Stimulated activated CD4-positive, alpha-beta T cell treated with anti-CD3 and anti-CD28 coated beads, TNF-alpha, amount 100 ng/mL, for 1 hour (primary cell): ENCODE results near the gene DSG4.
"Not testable (repeated sequence)": the region's sequence is repeated elsewhere in the genome, so short reads cannot be mapped to it uniquely, and the experiment has no call there.

Experiments
- DNase-seq, 3 donors: peaks; one replicate each; pipeline ENCODE4 v3.0.0-alpha.2; 2020; ENCODE audit warnings: low read depth in 3 of 3, low spot score in 1 of 3

Gene DSG4

DNA sequence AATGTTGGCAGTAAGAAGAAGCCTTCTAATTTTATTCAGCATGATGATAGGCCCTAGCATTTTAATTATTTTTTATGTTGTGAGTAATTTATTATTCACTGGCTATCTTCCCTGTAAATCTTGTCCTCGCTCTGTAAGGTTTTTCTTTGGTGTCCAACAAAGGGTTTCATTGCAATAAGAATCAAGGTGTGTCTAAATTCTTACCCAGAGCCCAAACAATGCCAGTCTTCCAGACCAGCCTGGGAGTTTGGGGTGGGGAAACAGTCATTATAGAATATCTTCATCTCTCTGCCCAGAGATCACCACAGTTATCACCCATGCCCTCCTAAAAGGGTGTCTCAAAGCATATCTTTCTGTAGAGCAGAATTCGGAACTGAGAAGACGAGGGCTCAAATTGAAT lies at the start of gene DSG4:
Gene DSG4, plus strand, starts transcription at position 301 of the 400 bp plus-strand sequence. CDS start 135 bp downstream, outside the sequence.
- DNase-seq = no peak

- DNase-seq = no peak
Measured at GRCh38 chr18:31329787-31330438, 46.7 kb upstream of the DSG4 start.

DNA sequence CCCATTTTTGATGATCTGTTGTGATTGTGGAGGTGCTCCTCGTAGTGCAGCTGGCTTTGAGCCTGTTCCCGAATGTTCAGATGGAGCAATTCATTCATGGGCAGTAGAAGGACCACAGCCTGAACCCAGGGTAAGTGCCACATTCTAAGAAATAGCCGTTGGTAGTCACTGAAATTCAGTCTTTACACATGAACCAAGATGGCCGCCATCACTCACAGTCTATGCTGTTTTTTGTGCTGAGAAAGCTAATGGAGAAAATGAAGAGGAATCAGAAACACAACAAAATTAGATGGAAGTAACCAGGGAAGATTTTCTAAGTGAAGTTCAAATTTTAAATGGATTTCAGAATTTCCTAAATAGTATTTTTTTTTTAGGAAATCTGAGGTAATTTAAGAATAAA lies 33.1 kb upstream of the DSG4 start:
- no peak for DNase-seq

DNA sequence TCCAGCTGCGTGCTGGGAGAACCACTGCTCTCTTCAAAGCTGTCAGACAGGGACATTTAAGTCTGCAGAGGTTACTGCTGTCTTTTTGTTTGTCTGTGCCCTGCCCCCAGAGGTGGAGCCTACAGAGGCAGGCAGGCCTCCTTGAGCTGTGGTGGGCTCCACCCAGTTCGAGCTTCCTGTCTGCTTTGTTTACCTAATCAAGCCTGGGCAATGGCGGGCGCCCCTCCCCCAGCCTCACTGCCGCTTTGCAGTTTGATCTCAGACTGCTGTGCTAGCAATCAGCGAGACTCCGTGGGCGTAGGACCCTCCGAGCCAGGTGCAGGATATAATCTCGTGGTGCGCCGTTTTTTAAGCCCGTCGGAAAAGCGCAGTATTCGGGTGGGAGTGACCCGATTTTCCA lies 23.2 kb upstream of the DSG4 start:
- not testable (repeated sequence) for DNase-seq

DNA sequence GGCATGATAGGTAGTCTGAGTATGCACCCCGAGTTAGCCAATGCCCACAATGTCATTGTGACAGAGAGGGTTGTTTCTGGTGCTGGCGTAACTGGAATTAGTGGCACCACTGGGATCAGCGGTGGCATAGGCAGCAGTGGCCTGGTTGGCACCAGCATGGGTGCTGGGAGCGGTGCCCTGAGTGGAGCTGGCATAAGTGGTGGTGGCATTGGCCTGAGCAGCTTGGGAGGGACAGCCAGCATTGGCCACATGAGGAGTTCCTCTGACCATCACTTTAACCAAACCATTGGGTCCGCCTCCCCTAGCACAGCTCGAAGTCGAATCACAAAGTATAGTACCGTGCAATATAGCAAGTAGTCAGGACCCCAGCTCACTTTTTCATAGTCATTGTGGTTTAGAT lies 21.6 kb upstream of the DSG4 start:
- DNase-seq = no peak

GRCh38 chr18:31356025-31356424 lies 20.6 kb upstream of the DSG4 start:
- DNase-seq = no peak

DNA sequence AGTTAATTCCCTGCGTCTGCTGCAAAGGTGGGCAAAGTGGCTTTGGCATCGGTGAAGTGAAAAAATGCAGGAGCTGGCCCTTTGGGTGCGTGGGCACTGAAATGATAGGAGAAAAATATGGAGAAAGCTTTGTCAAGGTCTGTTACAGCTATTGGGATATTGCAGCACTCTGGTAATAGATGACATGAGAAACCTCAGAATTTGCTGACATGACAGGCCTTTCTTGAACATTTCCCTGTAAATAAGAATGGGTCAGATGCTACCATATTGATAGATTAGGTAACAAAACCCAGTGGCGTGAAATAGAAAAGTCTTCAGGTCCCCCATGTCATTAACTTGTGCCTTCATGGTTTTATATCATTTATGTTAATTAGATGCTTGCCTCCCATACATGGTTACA lies 12.4 kb upstream of the DSG4 start:
- DNase-seq = no peak

- no peak for DNase-seq
Measured at GRCh38 chr18:31369478-31369877, 7.1 kb upstream of the DSG4 start.

DNA sequence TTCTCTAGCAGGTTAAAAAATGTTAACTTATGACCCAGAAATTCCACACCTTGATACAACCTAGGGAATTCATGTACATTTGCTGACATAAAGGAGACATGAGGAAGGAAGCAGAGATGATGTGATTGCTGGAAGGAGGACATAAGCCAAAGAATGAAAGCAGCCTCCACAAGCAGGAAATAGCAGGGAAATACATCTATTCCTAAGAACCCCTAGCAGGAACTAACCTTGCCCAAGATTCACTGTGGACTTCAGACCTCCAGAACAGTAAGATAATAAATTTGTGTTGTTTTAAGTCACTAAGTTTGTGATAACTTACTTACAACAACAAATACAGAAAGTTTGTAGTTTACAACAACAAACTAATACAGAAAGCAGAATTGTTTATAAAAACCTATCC lies 4.6 kb upstream of the DSG4 start:
- DNase-seq = no peak

DNA sequence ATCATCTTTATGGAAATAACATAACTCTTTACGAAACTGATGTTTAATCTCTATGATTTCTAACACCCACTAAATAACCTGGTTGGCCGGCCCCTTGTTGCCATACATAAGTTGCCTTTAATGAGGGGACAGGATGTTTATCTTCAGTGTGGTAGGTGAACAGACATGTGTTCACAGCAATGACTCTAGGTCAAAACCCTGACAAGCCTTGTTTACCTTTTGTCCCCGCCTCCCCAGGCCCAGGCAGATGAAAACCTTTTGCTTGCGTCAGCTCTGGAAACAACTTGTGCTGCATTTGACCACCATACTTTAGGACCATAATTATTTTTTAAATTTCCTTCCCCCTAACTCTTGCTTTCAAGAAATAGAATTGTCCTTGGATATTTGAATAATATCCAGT lies 2.9 kb upstream of the DSG4 start:
- DNase-seq = no peak

- no peak for DNase-seq
Measured at GRCh38 chr18:31380912-31381311, 4.3 kb downstream of the DSG4 start.

DNA sequence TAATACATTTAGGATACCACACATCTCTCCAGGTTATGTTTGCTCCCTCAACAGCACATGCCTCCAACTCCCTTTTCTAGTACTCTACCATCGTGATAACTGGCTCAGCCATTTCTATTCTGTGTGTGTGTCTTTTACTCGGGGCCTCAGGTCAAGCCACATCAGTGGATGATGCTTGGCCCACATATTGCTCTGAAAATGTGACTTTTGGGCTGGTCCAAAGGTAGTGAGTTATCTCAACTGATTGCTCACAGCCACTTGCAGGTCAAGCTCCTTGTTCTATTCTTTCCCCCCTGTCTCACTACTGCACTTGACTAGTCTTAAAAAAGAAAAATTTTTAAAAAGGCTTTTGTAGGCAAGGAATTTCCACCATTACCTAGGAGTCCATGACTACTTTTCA lies 5.5 kb downstream of the DSG4 start:
- no peak for DNase-seq

DNA sequence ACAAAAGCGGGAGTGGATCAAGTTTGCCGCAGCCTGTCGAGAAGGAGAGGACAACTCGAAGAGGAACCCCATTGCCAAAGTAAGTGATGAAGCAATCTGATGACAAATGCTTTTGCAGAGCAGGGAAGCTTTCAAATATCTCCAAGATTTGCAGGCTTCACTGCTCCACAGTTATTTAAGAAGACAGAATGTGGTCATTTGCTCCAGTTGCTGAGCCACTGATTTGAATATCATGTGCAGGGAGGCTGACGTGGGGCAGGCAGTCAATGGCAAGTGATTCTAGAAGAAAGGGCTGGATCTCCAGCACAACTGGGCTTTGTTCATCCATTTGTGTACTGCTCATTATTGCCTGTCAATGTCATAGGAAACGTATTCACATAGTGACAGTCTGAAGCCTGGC lies 10.2 kb downstream of the DSG4 start:
- DNase-seq = no peak

DNA sequence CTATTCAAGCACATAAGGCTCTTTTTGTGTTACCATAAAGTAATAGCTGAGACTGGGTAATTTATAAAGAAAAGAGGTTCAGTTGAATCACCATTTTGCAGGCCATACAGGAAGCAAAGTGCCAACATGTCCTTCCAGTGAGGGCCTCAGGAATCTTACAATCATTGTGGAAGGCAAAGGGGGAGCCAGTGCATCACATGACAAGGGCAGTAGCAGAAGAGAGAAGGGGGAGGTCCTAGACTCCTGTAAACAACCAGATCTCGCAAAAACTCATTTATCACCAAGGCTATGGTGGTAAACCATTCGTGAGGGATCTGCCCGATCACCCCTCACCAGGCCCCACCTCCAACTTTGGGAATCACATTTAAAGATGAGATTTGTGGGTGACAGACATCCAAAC lies 16.7 kb downstream of the DSG4 start:
- no peak for DNase-seq

- no peak for DNase-seq
Measured at GRCh38 chr18:31396796-31397612, 20.4 kb downstream of the DSG4 start.

DNA sequence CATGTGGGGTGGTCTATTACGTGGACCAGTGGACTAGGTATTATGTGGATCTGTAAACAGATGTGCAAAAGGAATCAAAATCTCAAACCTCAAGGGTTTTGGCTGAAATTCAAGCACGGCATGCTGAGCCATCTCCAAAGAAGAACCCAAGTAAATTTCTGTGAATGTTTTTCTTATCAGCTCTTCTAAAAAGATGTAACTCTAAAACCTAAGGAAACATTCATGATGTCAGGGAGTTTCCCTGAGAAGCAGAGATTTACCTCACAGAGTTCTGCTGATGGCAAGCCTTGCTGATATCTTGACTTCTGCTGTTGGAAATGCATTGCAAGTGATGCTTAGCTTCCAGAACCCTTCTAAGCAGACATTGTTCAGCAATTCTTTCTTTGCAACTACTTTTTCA lies 21.6 kb downstream of the DSG4 start:
- no peak for DNase-seq

DNA sequence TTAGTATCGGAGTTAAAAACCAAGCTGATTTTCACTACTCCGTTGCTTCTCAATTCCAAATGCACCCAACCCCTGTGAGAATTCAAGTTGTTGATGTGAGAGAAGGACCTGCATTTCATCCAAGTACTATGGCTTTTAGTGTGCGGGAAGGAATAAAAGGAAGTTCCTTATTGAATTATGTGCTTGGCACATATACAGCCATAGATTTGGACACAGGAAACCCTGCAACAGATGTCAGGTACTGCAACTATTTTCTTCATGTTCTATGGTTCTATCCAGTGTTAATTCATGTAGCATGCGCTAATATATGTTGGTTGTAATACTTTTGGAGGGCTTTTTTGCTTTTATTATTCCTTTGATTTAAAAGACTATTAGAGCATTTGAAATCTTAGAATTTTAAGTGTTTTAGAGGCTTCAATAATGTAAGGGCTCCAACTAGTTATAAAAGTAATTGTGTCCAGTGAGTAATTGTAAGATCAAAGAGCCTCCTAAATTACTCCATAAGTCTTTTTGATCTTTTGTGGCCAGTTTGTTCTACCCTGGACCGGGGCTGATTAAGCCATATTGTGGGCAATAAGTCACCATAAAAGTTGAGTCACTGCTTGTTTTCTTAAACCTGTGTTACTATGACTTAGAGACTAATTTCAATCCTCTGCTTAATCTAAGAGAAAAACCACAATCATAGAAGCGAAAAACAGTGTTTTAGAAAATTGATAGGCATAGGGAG lies 22.9 kb downstream of the DSG4 start:
- DNase-seq = no peak

- no peak for DNase-seq
Measured at GRCh38 chr18:31401156-31402025, 24.8 kb downstream of the DSG4 start.

DNA sequence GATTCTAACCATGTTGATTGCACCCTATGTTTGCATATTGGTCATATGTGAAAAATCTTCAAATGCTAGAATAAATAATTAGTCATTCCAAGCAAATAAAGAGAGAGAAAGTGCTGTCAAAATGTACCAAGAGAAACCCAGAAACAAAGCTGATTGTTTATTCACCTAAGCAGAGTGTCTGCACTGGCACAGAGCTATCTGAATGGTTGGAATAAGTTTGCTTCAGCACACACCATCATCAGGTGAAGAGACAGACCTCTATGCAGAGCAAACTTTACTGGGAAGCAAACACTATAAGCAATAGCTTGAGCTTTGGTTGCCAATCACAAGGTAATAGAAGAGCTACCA lies 25.4 kb downstream of the DSG4 start:
- DNase-seq = no peak

DNA sequence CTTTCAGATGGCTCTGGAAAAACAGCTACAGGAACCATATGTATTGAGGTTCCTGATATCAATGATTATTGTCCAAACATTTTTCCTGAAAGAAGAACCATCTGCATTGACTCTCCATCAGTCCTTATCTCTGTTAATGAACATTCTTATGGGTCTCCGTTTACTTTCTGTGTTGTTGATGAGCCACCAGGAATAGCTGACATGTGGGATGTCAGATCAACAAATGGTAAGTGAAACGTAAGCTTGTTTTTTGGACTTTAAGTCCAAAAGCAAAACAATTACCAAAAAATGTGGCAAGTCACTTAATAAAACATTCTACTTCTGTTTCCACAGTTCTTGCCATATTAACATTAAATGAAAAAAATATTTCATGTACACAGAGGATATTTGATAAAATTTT lies 26.8 kb downstream of the DSG4 start:
- DNase-seq = no peak

DNA sequence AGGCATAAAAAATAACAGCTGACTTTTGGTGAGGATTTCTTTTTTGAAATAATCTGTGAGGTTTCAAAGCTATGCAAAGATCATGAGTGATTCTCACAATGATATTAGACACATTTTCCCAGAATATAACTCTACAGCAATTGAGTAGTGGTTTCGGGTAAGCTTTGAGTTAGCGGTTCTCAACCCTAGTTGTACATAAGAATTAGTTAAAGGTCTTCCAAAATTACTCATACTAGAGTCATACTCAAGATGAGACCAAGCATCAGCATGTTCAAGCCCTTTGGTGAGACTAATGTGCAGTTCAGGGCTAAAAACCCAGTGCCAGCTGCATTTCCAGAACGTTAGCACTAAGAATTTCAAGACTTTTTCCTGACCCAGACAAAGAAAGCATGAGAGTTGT lies 31.1 kb downstream of the DSG4 start:
- no peak for DNase-seq
